Measurements from ENCODE around the gene NDRG4.

The NDRG4 gene

GRCh38 chr16:58493756-58494431 is 6.0 kb upstream of the NDRG4 start:
- in situ Hi-C loops (cut with HindIII; ENCODE audit: low sequenced_read_pairs) = no loop called here

GRCh38 chr16:58494981-58495520 is 4.9 kb upstream of the NDRG4 start:
- in situ Hi-C loops (cut with HindIII; ENCODE audit: low sequenced_read_pairs) = no loop called here

- in situ Hi-C loops (cut with HindIII; ENCODE audit: low sequenced_read_pairs) = no loop called here
These were observed 4.2 kb upstream of the NDRG4 start for GRCh38 chr16:58495521-58496331.

- in situ Hi-C loops (cut with HindIII; ENCODE audit: low sequenced_read_pairs) = no loop called here
These were observed 2.5 kb upstream of the NDRG4 start for GRCh38 chr16:58497468-58497867.

- in situ Hi-C loops (cut with HindIII; ENCODE audit: low sequenced_read_pairs) = no loop called here
These were observed 2.0 kb upstream of the NDRG4 start for GRCh38 chr16:58497935-58498334.

GRCh38 chr16:58498341-58499091 is 1.4 kb upstream of the NDRG4 start:
- in situ Hi-C loops (cut with HindIII; ENCODE audit: low sequenced_read_pairs) = no loop called here

- in situ Hi-C loops (cut with HindIII; ENCODE audit: low sequenced_read_pairs) = no loop called here
These were observed 841 bp upstream of the NDRG4 start for GRCh38 chr16:58499092-58499511.

GRCh38 chr16:58500430-58501241 is 693 bp downstream of the NDRG4 start:
- in situ Hi-C loops (cut with HindIII; ENCODE audit: low sequenced_read_pairs) = no loop called here

GRCh38 chr16:58501242-58502131 is 1.5 kb downstream of the NDRG4 start:
- in situ Hi-C loops (cut with HindIII; ENCODE audit: low sequenced_read_pairs) = no loop called here

GRCh38 chr16:58502217-58502921 is 2.4 kb downstream of the NDRG4 start:
- in situ Hi-C loops (cut with HindIII; ENCODE audit: low sequenced_read_pairs) = no loop called here

- in situ Hi-C loops (cut with HindIII; ENCODE audit: low sequenced_read_pairs) = no loop called here
These were observed 3.4 kb downstream of the NDRG4 start for GRCh38 chr16:58503166-58503862.

- in situ Hi-C loops (cut with HindIII; ENCODE audit: low sequenced_read_pairs) = no loop called here
These were observed 4.1 kb downstream of the NDRG4 start for GRCh38 chr16:58503863-58504688.

GRCh38 chr16:58506241-58507194 is 6.6 kb downstream of the NDRG4 start:
- in situ Hi-C loops (cut with HindIII; ENCODE audit: low sequenced_read_pairs) = no loop called here

GRCh38 chr16:58507195-58507962 is 7.4 kb downstream of the NDRG4 start:
- in situ Hi-C loops (cut with HindIII; ENCODE audit: low sequenced_read_pairs) = no loop called here

- in situ Hi-C loops (cut with HindIII; ENCODE audit: low sequenced_read_pairs) = no loop called here
These were observed 8.2 kb downstream of the NDRG4 start for GRCh38 chr16:58507963-58508670.
